GM13976 (cell line): Measurements from ENCODE around the gene GRIA2.
A peak's percentile ranks its signal among the peaks of the same experiment; 100 is the strongest.
"Not testable (repeated sequence)": the region's sequence is repeated elsewhere in the genome, so short reads cannot be mapped to it uniquely, and the experiment has no call there.

ENCODE experiments used
- DNase-seq: peaks from one replicate; pipeline ENCODE4 v3.0.0; 2012; ENCODE audit warnings: low spot score
- CTCF ChIP-seq: IDR thresholded peaks from 2 replicates; pipeline ENCODE4 v1.5.1; 2012; ENCODE audit warnings: borderline replicate concordance, mild to moderate bottlenecking; ENCODE audit not compliant: insufficient read depth; ENCODE audit errors: extremely low read depth, missing control alignments, control extremely low read depth
- in situ Hi-C: fragments of 300-500 bp; cut with MboI; formaldehyde crosslinking; loops from one replicate; pipeline ENCODE4 v1.12.0; 2022; ENCODE audit warnings: low sequenced_read_pairs, mixed read lengths, inconsistent platforms; ENCODE audit not compliant: unreplicated experiment

GRIA2 gene

GRCh38 chr4:157220371-157220881 lies at the start of gene GRIA2:
GRIA2 (plus strand) TSS chr4:157220728; CDS start chr4:157221043, 315 bp downstream.
- in situ Hi-C loops, result loop anchor here (10.0 kb wide), 1 partner anchor 754 kb away; no protein-coding TSS in a partner anchor
- no peak for TF ChIP-seq CTCF
- peak; percentile 42 for DNase-seq

- TF ChIP-seq CTCF, result no peak
- in situ Hi-C loops, result no loop called here
- no peak for DNase-seq
These were observed 48.5 kb upstream of the GRIA2 start for GRCh38 chr4:157172011-157172410.

- in situ Hi-C loops, DNase-seq: not testable (repeated sequence)
These were observed 40.3 kb upstream of the GRIA2 start for GRCh38 chr4:157180268-157180667.

- DNase-seq, result no peak
- in situ Hi-C loops, result no loop called here
- TF ChIP-seq CTCF, result no peak
These were observed 36.2 kb upstream of the GRIA2 start for GRCh38 chr4:157184300-157184699.

GRCh38 chr4:157185363-157185762 lies 35.2 kb upstream of the GRIA2 start:
- no peak for TF ChIP-seq CTCF
- no peak for DNase-seq
- in situ Hi-C loops, result no loop called here

- no peak for DNase-seq
- in situ Hi-C loops, result no loop called here
- TF ChIP-seq CTCF, result no peak
These were observed 25.2 kb upstream of the GRIA2 start for GRCh38 chr4:157195374-157195773.

- in situ Hi-C loops, result no loop called here
- no peak for DNase-seq
- no peak for TF ChIP-seq CTCF
These were observed 24.5 kb upstream of the GRIA2 start for GRCh38 chr4:157196046-157196445.
